ENCODE measurements around the gene DDR2. TPM values are rescaled to one million over a fixed set of nuclear protein-coding genes. Genes with fewer than 3 reads are reported as not detected.

The DDR2 gene
- total RNA-seq, 1 donor from 2014 or later: 0.33 TPM

GRCh38 chr1:162633081-162633762 is 958 bp downstream of the DDR2 start:
- H3K4me1 Mint-ChIP-seq (ENCODE audit: unreplicated experiment): no peaks in the 10 kb centered on the region

GRCh38 chr1:162635418-162635817 is 3.2 kb downstream of the DDR2 start:
- Mint-ChIP-seq H3K9me3 (ENCODE audit: unreplicated experiment) (no peaks in the 10 kb centered on the region), H3K36me3 (ENCODE audit: low read depth, unreplicated experiment) (no peaks in the 10 kb centered on the region), H3K27me3 (ENCODE audit: unreplicated experiment) (no peaks in the 10 kb centered on the region), H3K4me1 (ENCODE audit: unreplicated experiment) (no peaks in the 10 kb centered on the region), H3K27ac (ENCODE audit: unreplicated experiment) (no peak overlapping the region), H3K4me3 (ENCODE audit: unreplicated experiment) (no peak overlapping the region)
- no peak for TF ChIP-seq CTCF (IDR thresholded peaks at IDR 0.05; ENCODE audit: unreplicated experiment)
- no peak for DNase-seq (ENCODE audit: low spot score)

More at GRCh38 chr1:162633081-162633762, 958 bp downstream of the DDR2 start:
- Mint-ChIP-seq H3K9me3 (ENCODE audit: unreplicated experiment) (no peaks in the 10 kb centered on the region), H3K27ac (ENCODE audit: unreplicated experiment) (no peak overlapping the region), H3K4me3 (ENCODE audit: unreplicated experiment) (no peak overlapping the region), H3K27me3 (ENCODE audit: unreplicated experiment) (no peaks in the 10 kb centered on the region), H3K36me3 (ENCODE audit: low read depth, unreplicated experiment) (no peaks in the 10 kb centered on the region)
- no peak for DNase-seq (ENCODE audit: low spot score)
- no peak for TF ChIP-seq CTCF (IDR thresholded peaks at IDR 0.05; ENCODE audit: unreplicated experiment)

- Mint-ChIP-seq H3K36me3 (ENCODE audit: low read depth, unreplicated experiment) (no peaks in the 10 kb centered on the region), H3K27ac (ENCODE audit: unreplicated experiment) (no peak overlapping the region), H3K27me3 (ENCODE audit: unreplicated experiment) (no peaks in the 10 kb centered on the region), H3K4me3 (ENCODE audit: unreplicated experiment) (no peak overlapping the region), H3K4me1 (ENCODE audit: unreplicated experiment) (no peaks in the 10 kb centered on the region), H3K9me3 (ENCODE audit: unreplicated experiment) (no peaks in the 10 kb centered on the region)
- TF ChIP-seq CTCF (IDR thresholded peaks at IDR 0.05; ENCODE audit: unreplicated experiment): no peak
- DNase-seq (ENCODE audit: low spot score): no peak
These were observed 7.5 kb downstream of the DDR2 start for GRCh38 chr1:162639718-162640117.

GRCh38 chr1:162641114-162641513 is 8.8 kb downstream of the DDR2 start:
- H3K4me3 Mint-ChIP-seq (ENCODE audit: unreplicated experiment): no peak overlapping the region
- no peaks in the 10 kb centered on the region for H3K4me1 Mint-ChIP-seq (ENCODE audit: unreplicated experiment)
- H3K36me3 Mint-ChIP-seq (ENCODE audit: low read depth, unreplicated experiment): no peaks in the 10 kb centered on the region
- no peaks in the 10 kb centered on the region for H3K9me3 Mint-ChIP-seq (ENCODE audit: unreplicated experiment)
- H3K27me3 Mint-ChIP-seq (ENCODE audit: unreplicated experiment): no peaks in the 10 kb centered on the region
- no peak for DNase-seq (ENCODE audit: low spot score)
- no peak overlapping the region for H3K27ac Mint-ChIP-seq (ENCODE audit: unreplicated experiment)
- TF ChIP-seq CTCF (IDR thresholded peaks at IDR 0.05; ENCODE audit: unreplicated experiment): no peak

GRCh38 chr1:162644986-162645314 is 12.7 kb downstream of the DDR2 start:
- H3K27me3 Mint-ChIP-seq (ENCODE audit: unreplicated experiment): no peaks in the 10 kb centered on the region
- no peaks in the 10 kb centered on the region for H3K9me3 Mint-ChIP-seq (ENCODE audit: unreplicated experiment)
- no peak for TF ChIP-seq CTCF (IDR thresholded peaks at IDR 0.05; ENCODE audit: unreplicated experiment)
- no peak overlapping the region for H3K27ac Mint-ChIP-seq (ENCODE audit: unreplicated experiment)
- H3K4me3 Mint-ChIP-seq (ENCODE audit: unreplicated experiment): no peak overlapping the region
- H3K36me3 Mint-ChIP-seq (ENCODE audit: low read depth, unreplicated experiment): no peaks in the 10 kb centered on the region
- no peak for DNase-seq (ENCODE audit: low spot score)
- H3K4me1 Mint-ChIP-seq (ENCODE audit: unreplicated experiment): no peaks in the 10 kb centered on the region
